Measurements from ENCODE around the gene MOK.

Gene MOK

DNA sequence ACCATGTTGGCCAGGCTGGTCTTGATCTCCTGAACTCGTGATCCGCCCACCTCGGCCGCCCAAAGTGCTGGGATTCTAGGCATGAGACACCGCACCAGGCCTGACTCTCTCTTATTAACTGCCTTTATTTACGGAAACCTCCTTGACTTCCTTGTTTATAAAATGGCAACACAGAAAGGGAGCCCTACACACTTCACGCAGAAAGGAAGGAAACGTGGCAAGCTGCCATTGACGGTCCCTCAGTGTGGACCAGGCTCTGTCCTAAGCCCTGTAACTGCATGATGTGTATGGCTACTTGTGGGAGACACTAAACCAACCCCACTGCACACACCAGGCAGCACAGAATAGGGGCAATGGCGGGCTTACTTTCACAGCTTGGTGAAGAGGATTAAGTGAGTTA lies 46.1 kb upstream of the MOK start:
- Histone ChIP-seq H3K4me3 (ENCODE audit: insufficient read depth, low read length, poor library complexity, severe bottlenecking) (no peak overlapping the region), H3K4me2 (ENCODE audit: low read depth, low read length, poor library complexity, severe bottlenecking) (no peak overlapping the region), H4K20me1 (ENCODE audit: low read depth, low read length) (no peaks in the 10 kb centered on the region), H3K9me3 (ENCODE audit: insufficient read depth, low read length) (no peaks in the 10 kb centered on the region), H3K27me3 (ENCODE audit: low read length) (no peaks in the 10 kb centered on the region), H3K9ac (ENCODE audit: low read length) (no peak overlapping the region), H2AFZ (ENCODE audit: low read depth, low read length, severe bottlenecking) (no peak overlapping the region), H3K9me2 (replicated peaks; ENCODE audit: insufficient read depth, low read length) (no peaks in the 10 kb centered on the region), H3K79me2 (ENCODE audit: insufficient read depth, low read length) (no peaks in the 10 kb centered on the region), H3F3A (ENCODE audit: insufficient read depth) (no peaks in the 10 kb centered on the region), H3K36me3 (ENCODE audit: low read length) (0 out of 2 replicates have a peak, but pooled peaks cover 5% of the 10 kb centered on the region), H3K27ac (ENCODE audit: low read depth, low read length) (no peak overlapping the region)
- no peak for TF ChIP-seq EZH2phosphoT487 (conservative IDR thresholded peaks at IDR 0.05; ENCODE audit: low read length)
- TF ChIP-seq, protein P1, sequence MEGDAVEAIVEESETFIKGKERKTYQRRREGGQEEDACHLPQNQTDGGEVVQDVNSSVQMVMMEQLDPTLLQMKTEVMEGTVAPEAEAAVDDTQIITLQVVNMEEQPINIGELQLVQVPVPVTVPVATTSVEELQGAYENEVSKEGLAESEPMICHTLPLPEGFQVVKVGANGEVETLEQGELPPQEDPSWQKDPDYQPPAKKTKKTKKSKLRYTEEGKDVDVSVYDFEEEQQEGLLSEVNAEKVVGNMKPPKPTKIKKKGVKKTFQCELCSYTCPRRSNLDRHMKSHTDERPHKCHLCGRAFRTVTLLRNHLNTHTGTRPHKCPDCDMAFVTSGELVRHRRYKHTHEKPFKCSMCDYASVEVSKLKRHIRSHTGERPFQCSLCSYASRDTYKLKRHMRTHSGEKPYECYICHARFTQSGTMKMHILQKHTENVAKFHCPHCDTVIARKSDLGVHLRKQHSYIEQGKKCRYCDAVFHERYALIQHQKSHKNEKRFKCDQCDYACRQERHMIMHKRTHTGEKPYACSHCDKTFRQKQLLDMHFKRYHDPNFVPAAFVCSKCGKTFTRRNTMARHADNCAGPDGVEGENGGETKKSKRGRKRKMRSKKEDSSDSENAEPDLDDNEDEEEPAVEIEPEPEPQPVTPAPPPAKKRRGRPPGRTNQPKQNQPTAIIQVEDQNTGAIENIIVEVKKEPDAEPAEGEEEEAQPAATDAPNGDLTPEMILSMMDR (IDR thresholded peaks at IDR 0.05; ENCODE audit: insufficient read depth, low read length, poor library complexity, severe bottlenecking), result no peak

DNA sequence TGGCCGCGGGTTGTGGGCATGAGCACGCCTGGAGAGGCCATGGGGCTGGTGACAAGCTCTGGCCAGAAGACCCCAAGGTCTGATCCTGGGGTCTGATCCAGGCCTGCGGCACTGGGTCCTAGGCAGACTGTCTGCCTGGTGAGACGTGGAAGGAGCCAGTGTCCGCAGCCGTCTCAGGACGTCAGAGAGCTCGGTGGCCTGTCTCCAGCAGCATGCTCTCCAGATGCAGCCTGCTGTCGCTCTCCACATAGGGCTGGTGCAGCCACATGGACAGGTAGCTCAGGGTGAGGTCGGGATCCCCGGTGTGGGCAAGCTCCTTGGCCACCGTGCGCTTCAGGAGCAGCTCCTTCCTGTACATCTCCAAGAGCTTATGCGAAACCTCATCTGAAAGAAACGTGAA lies 43.4 kb upstream of the MOK start:
- H3F3A ChIP-seq (ENCODE audit: insufficient read depth), result no peaks in the 10 kb centered on the region
- TF ChIP-seq, protein P1 (IDR thresholded peaks at IDR 0.05; ENCODE audit: insufficient read depth, low read length, poor library complexity, severe bottlenecking), result no peak
- TF ChIP-seq EZH2phosphoT487 (conservative IDR thresholded peaks at IDR 0.05; ENCODE audit: low read length), result no peak
- 0 out of 2 replicates have a peak, but pooled peaks cover 2% of the 10 kb centered on the region for H3K36me3 ChIP-seq (ENCODE audit: low read length)
- no peak overlapping the region for H3K27ac ChIP-seq (ENCODE audit: low read depth, low read length)
- no peaks in the 10 kb centered on the region for H3K9me2 ChIP-seq (replicated peaks; ENCODE audit: insufficient read depth, low read length)
- no peak overlapping the region for H3K4me2 ChIP-seq (ENCODE audit: low read depth, low read length, poor library complexity, severe bottlenecking)
- H3K79me2 ChIP-seq (ENCODE audit: insufficient read depth, low read length), result no peaks in the 10 kb centered on the region
- no peaks in the 10 kb centered on the region for H3K27me3 ChIP-seq (ENCODE audit: low read length)
- H4K20me1 ChIP-seq (ENCODE audit: low read depth, low read length), result no peaks in the 10 kb centered on the region
- H3K4me3 ChIP-seq (ENCODE audit: insufficient read depth, low read length, poor library complexity, severe bottlenecking), result no peak overlapping the region
- no peak overlapping the region for H2AFZ ChIP-seq (ENCODE audit: low read depth, low read length, severe bottlenecking)
- H3K9ac ChIP-seq (ENCODE audit: low read length), result no peak overlapping the region
- H3K9me3 ChIP-seq (ENCODE audit: insufficient read depth, low read length), result no peaks in the 10 kb centered on the region

DNA sequence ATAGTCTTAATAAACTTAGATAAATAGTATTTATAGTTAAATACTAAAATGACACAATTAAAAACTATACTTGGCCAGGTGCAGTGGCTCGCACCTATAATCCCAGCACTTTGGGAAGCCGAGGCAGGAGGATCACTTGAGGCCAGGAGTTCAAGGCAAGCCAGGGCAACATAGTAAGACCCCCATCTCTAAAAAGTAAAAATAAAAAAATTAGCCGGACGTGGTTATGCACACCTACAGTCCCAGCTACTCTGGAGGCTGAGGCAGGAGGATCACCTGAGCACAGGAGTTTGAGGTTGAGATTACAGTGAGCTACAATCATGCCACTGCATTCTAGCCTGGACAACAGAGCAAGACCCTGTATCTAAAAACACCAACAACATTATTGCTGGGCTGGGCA lies 41.7 kb upstream of the MOK start:
- H3K27me3 ChIP-seq (ENCODE audit: low read length), result no peaks in the 10 kb centered on the region
- H3K27ac ChIP-seq (ENCODE audit: low read depth, low read length), result no peak overlapping the region
- H3K36me3 ChIP-seq (ENCODE audit: low read length), result no peaks in the 10 kb centered on the region
- H3K9me2 ChIP-seq (replicated peaks; ENCODE audit: insufficient read depth, low read length), result no peaks in the 10 kb centered on the region
- H3K4me3 ChIP-seq (ENCODE audit: insufficient read depth, low read length, poor library complexity, severe bottlenecking), result no peak overlapping the region
- TF ChIP-seq EZH2phosphoT487 (conservative IDR thresholded peaks at IDR 0.05; ENCODE audit: low read length), result no peak
- TF ChIP-seq, protein P1 (IDR thresholded peaks at IDR 0.05; ENCODE audit: insufficient read depth, low read length, poor library complexity, severe bottlenecking), result no peak
- no peaks in the 10 kb centered on the region for H4K20me1 ChIP-seq (ENCODE audit: low read depth, low read length)
- H3F3A ChIP-seq (ENCODE audit: insufficient read depth), result no peaks in the 10 kb centered on the region
- no peak overlapping the region for H2AFZ ChIP-seq (ENCODE audit: low read depth, low read length, severe bottlenecking)
- H3K9ac ChIP-seq (ENCODE audit: low read length), result no peak overlapping the region
- H3K9me3 ChIP-seq (ENCODE audit: insufficient read depth, low read length), result no peaks in the 10 kb centered on the region
- no peaks in the 10 kb centered on the region for H3K79me2 ChIP-seq (ENCODE audit: insufficient read depth, low read length)
- no peak overlapping the region for H3K4me2 ChIP-seq (ENCODE audit: low read depth, low read length, poor library complexity, severe bottlenecking)

Data from SU-DHL-6 (cell line).